ENCODE data around the gene VHLL. TPM values are rescaled to one million over a fixed set of nuclear protein-coding genes. Genes with fewer than 3 reads are reported as not detected.

Gene VHLL
- polyA plus RNA-seq, 1 of the 3 experiments (the other 2 are of a cell fraction), result not detected

DNA sequence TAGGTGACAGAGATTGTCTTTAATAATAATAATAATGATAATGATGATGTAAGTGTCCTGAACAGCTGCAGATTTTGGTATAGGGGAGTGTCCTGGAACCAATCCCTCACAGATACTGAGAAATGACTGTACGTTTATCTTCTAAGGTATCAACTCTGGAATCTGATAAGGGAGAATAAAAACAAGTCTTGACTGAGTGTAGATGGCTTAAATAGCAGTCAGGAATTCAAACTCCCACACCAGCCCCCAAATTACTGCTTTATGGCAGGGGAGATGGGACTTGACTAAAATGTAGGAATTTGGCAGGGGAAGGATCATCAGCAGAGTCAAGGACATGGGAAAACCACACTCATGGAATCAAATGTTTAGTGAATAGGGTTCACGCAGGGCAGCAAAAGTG is 6.1 kb upstream of the VHLL start:
- Histone ChIP-seq H3K27ac (ENCODE audit: low read depth in 2 of 2, low read length in 1 of 2) (no peak overlapping the region), H3K9me2 (no peaks in the 10 kb centered on the region), H4K20me1 (ENCODE audit: insufficient read depth) (no peaks in the 10 kb centered on the region), H3K79me2 (ENCODE audit: insufficient read depth) (no peaks in the 10 kb centered on the region), H3K4me2 (no peak overlapping the region), H3K9me3 (no peaks in the 10 kb centered on the region), H3K4me1 (ENCODE audit: control insufficient read depth in 1 of 2, insufficient read depth in 2 of 2, low read depth in 1 of 2, low read length in 1 of 2) (no peaks in the 10 kb centered on the region), H3K27me3 (ENCODE audit: insufficient read depth) (no peaks in the 10 kb centered on the region), H2AFZ (ENCODE audit: low read depth) (no peak overlapping the region), H3K4me3 (ENCODE audit: low read depth in 2 of 2, low read length in 1 of 2) (no peak overlapping the region), H3F3A (replicated peaks; ENCODE audit: insufficient read depth) (peaks cover 17% of the 10 kb centered on the region), H3K9ac (no peak overlapping the region), H3K36me3 (replicated peaks in 1 of 2; ENCODE audit: control insufficient read depth in 1 of 2, insufficient read depth in 2 of 2, low read length in 1 of 2) (peaks cover 24 to 55% of the 10 kb centered on the region in 2 experiments)
- POLR2A ChIA-PET, result interaction anchor here (0.6 kb wide), 1 partner anchor 40 kb away, joined by 5 read pairs; no protein-coding TSS in a partner anchor
- DNase-seq, result no peak
- CTCF ChIA-PET, result interaction anchor here (1.5 kb wide), 1 partner anchor 80 kb away, joined by 3 read pairs; no protein-coding TSS in a partner anchor
- TF ChIP-seq, protein P1, sequence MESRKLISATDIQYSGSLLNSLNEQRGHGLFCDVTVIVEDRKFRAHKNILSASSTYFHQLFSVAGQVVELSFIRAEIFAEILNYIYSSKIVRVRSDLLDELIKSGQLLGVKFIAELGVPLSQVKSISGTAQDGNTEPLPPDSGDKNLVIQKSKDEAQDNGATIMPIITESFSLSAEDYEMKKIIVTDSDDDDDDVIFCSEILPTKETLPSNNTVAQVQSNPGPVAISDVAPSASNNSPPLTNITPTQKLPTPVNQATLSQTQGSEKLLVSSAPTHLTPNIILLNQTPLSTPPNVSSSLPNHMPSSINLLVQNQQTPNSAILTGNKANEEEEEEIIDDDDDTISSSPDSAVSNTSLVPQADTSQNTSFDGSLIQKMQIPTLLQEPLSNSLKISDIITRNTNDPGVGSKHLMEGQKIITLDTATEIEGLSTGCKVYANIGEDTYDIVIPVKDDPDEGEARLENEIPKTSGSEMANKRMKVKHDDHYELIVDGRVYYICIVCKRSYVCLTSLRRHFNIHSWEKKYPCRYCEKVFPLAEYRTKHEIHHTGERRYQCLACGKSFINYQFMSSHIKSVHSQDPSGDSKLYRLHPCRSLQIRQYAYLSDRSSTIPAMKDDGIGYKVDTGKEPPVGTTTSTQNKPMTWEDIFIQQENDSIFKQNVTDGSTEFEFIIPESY (IDR thresholded peaks at IDR 0.05; ENCODE audit: borderline replicate concordance, low read depth), result no peak
- TF ChIP-seq RCOR1 (IDR thresholded peaks at IDR 0.05; ENCODE audit: low read length), result no peak
- TF ChIP-seq EP300 (IDR thresholded peaks at IDR 0.05; ENCODE audit: borderline replicate concordance in 1 of 2, low read depth in 1 of 2, low read length in 1 of 2), result no peak
- 88% methylated on average over 2 of the region's 2 CpGs for WGBS (ENCODE audit: low lambda C conversion rate)

GRCh38 chr1:156303241-156303640 is 4.1 kb upstream of the VHLL start:
- Histone ChIP-seq H3K36me3 (replicated peaks in 1 of 2; ENCODE audit: control insufficient read depth in 1 of 2, insufficient read depth in 2 of 2, low read length in 1 of 2) (peaks cover 10 to 38% of the 10 kb centered on the region in 2 experiments), H3F3A (replicated peaks; ENCODE audit: insufficient read depth) (peaks cover 9% of the 10 kb centered on the region), H4K20me1 (ENCODE audit: insufficient read depth) (no peaks in the 10 kb centered on the region), H3K4me3 (ENCODE audit: low read depth in 2 of 2, low read length in 1 of 2) (no peak overlapping the region), H3K9ac (no peak overlapping the region), H3K9me2 (no peaks in the 10 kb centered on the region), H3K27ac (ENCODE audit: low read depth in 2 of 2, low read length in 1 of 2) (no peak overlapping the region), H3K9me3 (no peaks in the 10 kb centered on the region), H3K79me2 (ENCODE audit: insufficient read depth) (no peaks in the 10 kb centered on the region), H2AFZ (ENCODE audit: low read depth) (no peak overlapping the region), H3K4me2 (no peak overlapping the region), H3K27me3 (ENCODE audit: insufficient read depth) (no peaks in the 10 kb centered on the region), H3K4me1 (ENCODE audit: control insufficient read depth in 1 of 2, insufficient read depth in 2 of 2, low read depth in 1 of 2, low read length in 1 of 2) (no peaks in the 10 kb centered on the region)
- no peak for DNase-seq
- ChIA-PET POLR2A (interaction anchor here (0.6 to 1.0 kb wide), 3 partner anchors 20 to 23 kb away, joined by 3 to 4 read pairs (median 4); partner anchors contain the start of gene SMG5), CTCF (interaction anchor here (1.2 to 1.3 kb wide), 3 partner anchors 9 to 78 kb away, joined by 3 to 4 read pairs (median 3); no protein-coding TSS in a partner anchor)
- TF ChIP-seq RCOR1 (IDR thresholded peaks at IDR 0.05; ENCODE audit: low read length) (no peak), TEAD4 (IDR thresholded peaks at IDR 0.05; ENCODE audit: borderline replicate concordance, insufficient read depth) (no peak), ELF1 (IDR thresholded peaks at IDR 0.05) (no peak), RFX5 (IDR thresholded peaks at IDR 0.05; ENCODE audit: low read length) (no peak), FOSL2 (IDR thresholded peaks at IDR 0.05; ENCODE audit: borderline replicate concordance, low read depth) (no peak), PBX3 (IDR thresholded peaks at IDR 0.05) (no peak), EP300 (IDR thresholded peaks at IDR 0.05; ENCODE audit: borderline replicate concordance in 1 of 2, low read depth in 1 of 2, low read length in 1 of 2) (no peak), POLR2AphosphoS5 (IDR thresholded peaks at IDR 0.05; ENCODE audit: low read depth, low read length) (no peak), IRF3 (IDR thresholded peaks at IDR 0.05; ENCODE audit: low read depth, low read length) (no peak), GATA2 (CRISPR knock-in tag; IDR thresholded peaks at IDR 0.05) (no peak), JUND (IDR thresholded peaks at IDR 0.05) (no peak), CHD2 (IDR thresholded peaks at IDR 0.05; ENCODE audit: low read length, partially characterized antibody) (no peak), RXRA (IDR thresholded peaks at IDR 0.05; ENCODE audit: borderline replicate concordance, low read depth) (no peak), RAD21 (IDR thresholded peaks at IDR 0.05; ENCODE audit: low read length) (no peak), SIN3A (IDR thresholded peaks at IDR 0.05; ENCODE audit: borderline replicate concordance, low read depth, low read length) (no peak), MXI1 (IDR thresholded peaks at IDR 0.05; ENCODE audit: low read depth, low read length) (no peak)
- TF ChIP-seq, protein P1 (IDR thresholded peaks at IDR 0.05; ENCODE audit: borderline replicate concordance, low read depth), result no peak
- TF ChIP-seq, protein P2, sequence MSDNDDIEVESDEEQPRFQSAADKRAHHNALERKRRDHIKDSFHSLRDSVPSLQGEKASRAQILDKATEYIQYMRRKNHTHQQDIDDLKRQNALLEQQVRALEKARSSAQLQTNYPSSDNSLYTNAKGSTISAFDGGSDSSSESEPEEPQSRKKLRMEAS (IDR thresholded peaks at IDR 0.05; ENCODE audit: low read depth), result no peak
- WGBS (ENCODE audit: low lambda C conversion rate), result 98% methylated on average over 4 of the region's 4 CpGs
